HG02938 (cell line): ENCODE results near the gene CDK7.
"Not testable (repeated sequence)": the region's sequence is repeated elsewhere in the genome, so short reads cannot be mapped to it uniquely, and the experiment has no call there.

ENCODE experiments used
- ATAC-seq: cut with Tn5 transposase; IDR thresholded peaks from one replicate; pipeline ENCODE4 v1.9.1; 2021; ENCODE audit warnings: mild to moderate bottlenecking, moderate library complexity; ENCODE audit not compliant: unreplicated experiment

Gene CDK7

GRCh38 chr5:69236733-69237132, 2.0 kb downstream of the CDK7 start:
- not testable (repeated sequence) for ATAC-seq

- ATAC-seq, result no peak
These were observed 3.2 kb downstream of the CDK7 start for GRCh38 chr5:69237877-69238276.

GRCh38 chr5:69238760-69239251, 4.1 kb downstream of the CDK7 start:
- no peak for ATAC-seq

- ATAC-seq, result no peak
These were observed 7.7 kb downstream of the CDK7 start for GRCh38 chr5:69242215-69242927.

GRCh38 chr5:69245031-69245430, 10.3 kb downstream of the CDK7 start:
- ATAC-seq, result no peak

GRCh38 chr5:69248019-69248418, 13.3 kb downstream of the CDK7 start:
- no peak for ATAC-seq

- no peak for ATAC-seq
These were observed 15.9 kb downstream of the CDK7 start for GRCh38 chr5:69250593-69250992.

GRCh38 chr5:69252437-69252836, 17.8 kb downstream of the CDK7 start:
- no peak for ATAC-seq

GRCh38 chr5:69255940-69256339, 21.3 kb downstream of the CDK7 start:
- not testable (repeated sequence) for ATAC-seq

- no peak for ATAC-seq
These were observed 22.9 kb downstream of the CDK7 start for GRCh38 chr5:69257577-69257976.

GRCh38 chr5:69261034-69261433, 26.3 kb downstream of the CDK7 start:
- ATAC-seq, result no peak

GRCh38 chr5:69265931-69266330, 31.2 kb downstream of the CDK7 start:
- no peak for ATAC-seq

- no peak for ATAC-seq
These were observed 34.2 kb downstream of the CDK7 start for GRCh38 chr5:69268899-69269298.

GRCh38 chr5:69270840-69271239, 36.2 kb downstream of the CDK7 start:
- ATAC-seq, result no peak

- ATAC-seq, result no peak
These were observed 36.7 kb downstream of the CDK7 start for GRCh38 chr5:69271376-69271775.

GRCh38 chr5:69275563-69275962, 40.9 kb downstream of the CDK7 start:
- no peak for ATAC-seq

- ATAC-seq, result no peak
These were observed 41.9 kb downstream of the CDK7 start for GRCh38 chr5:69276422-69277174.

- ATAC-seq, result no peak
These were observed 44.8 kb downstream of the CDK7 start for GRCh38 chr5:69279517-69279916.

GRCh38 chr5:69281114-69281513, 46.4 kb downstream of the CDK7 start:
- no peak for ATAC-seq

GRCh38 chr5:69284203-69284602, 49.5 kb downstream of the CDK7 start:
- ATAC-seq, result no peak

GRCh38 chr5:69285448-69286116, 50.9 kb downstream of the CDK7 start:
- no peak for ATAC-seq

GRCh38 chr5:69288069-69288468, 53.4 kb downstream of the CDK7 start:
- no peak for ATAC-seq
